ENCODE results near the gene RNF217.

DNA sequence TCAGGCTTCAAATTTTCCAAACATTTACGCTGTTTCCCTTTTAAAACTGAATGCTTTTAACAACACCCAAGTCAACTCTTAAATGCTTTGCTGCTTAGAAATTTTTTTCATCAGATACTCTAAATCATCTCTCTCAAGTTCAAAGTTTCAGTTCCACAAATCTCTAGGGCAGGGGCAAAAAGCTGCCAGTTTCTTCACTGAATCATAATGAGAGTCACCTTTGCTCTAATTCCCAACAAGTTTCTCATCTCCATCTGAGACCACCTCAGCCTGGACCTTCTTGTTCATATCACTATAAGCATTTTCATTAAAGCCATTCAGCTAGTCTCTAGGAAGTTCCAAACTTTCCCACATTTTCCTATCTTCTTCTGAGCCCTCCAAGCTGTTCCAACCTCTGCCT lies 69.1 kb downstream of the RNF217 start:
- TF ChIP-seq, protein P1, sequence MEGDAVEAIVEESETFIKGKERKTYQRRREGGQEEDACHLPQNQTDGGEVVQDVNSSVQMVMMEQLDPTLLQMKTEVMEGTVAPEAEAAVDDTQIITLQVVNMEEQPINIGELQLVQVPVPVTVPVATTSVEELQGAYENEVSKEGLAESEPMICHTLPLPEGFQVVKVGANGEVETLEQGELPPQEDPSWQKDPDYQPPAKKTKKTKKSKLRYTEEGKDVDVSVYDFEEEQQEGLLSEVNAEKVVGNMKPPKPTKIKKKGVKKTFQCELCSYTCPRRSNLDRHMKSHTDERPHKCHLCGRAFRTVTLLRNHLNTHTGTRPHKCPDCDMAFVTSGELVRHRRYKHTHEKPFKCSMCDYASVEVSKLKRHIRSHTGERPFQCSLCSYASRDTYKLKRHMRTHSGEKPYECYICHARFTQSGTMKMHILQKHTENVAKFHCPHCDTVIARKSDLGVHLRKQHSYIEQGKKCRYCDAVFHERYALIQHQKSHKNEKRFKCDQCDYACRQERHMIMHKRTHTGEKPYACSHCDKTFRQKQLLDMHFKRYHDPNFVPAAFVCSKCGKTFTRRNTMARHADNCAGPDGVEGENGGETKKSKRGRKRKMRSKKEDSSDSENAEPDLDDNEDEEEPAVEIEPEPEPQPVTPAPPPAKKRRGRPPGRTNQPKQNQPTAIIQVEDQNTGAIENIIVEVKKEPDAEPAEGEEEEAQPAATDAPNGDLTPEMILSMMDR (IDR thresholded peaks at IDR 0.05) = no peak
- TF ChIP-seq POLR2A (IDR thresholded peaks at IDR 0.05) = no peak

Data from body of pancreas (tissue), 4 donors.